ENCODE data around the gene UGT1A7.
"Not testable (repeated sequence)": the region's sequence is repeated elsewhere in the genome, so short reads cannot be mapped to it uniquely, and the experiment has no call there.

Gene UGT1A7

DNA sequence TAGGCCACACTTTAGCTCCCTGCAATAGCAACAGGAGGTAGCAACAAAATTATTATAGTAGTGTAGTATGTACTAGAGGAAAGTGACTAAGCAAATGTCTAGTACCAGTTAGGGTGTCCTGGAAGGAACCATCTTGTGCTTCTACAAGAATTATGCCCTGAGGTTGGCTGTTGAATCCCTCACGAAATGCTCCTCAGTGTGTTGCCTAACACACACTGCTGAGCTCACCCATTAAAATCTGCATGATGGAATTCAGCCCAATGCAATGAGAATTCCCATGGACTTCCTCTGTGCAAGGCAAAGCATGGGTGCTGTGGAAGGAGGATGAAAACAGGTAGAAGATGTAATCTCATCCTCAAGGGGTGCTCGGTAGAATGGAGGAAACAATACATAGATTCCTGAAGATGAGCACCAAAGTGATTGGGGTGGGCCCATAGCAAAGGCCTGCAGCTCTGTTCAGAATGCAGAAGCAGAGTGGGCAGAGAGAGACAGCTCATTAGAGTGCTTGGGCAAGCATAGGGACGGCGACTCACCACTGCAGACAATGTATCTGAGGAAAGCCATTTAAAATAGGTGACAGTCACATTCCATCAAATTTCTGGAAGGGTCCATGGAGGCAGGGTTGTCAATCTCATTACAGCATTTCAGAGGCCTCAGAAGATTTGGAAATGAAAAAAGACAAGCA lies 1.2 kb upstream of the UGT1A7 start:
- no peak for DNase-seq (ENCODE audit: low read depth in 2 of 2)

DNA sequence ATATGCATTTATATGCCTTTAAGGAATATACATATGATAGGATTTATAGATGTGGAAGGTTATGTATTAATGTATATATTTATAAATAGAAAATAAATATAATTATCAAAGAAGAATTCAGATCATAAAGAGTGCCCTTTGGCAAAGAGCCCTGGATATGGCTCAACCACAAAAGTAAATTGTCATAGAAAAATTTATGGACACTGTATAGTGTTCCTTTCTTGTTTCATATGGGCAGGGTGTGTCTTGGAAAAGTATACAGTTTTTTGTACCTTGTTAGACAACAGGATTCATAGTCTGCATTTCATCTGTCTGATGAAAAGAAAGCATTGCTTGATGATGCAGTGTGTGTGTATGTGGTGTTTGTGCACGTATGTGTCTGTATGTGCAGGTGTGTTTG lies 2.9 kb downstream of the UGT1A7 start:
- no peak for DNase-seq (ENCODE audit: low read depth in 2 of 2)

DNA sequence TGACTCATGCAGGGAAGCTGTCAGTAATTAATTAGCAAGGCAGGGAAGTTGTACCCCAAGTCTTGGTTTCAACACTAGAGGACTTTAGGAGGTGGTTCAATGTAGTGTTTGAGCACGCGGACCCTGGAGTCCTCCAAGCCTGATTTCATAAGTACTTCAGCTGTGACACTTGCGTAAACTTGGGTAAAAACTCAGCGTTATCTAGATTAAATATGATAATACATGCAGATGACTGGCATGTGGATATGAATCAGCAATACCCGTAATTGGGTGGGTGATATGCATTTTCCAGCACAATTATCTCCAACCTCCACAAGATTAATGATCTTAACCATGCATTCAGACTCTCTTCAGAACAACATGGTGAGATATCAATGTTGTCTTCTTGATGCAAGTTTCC lies 5.2 kb downstream of the UGT1A7 start:
- no peak for DNase-seq (ENCODE audit: low read depth in 2 of 2)

DNA sequence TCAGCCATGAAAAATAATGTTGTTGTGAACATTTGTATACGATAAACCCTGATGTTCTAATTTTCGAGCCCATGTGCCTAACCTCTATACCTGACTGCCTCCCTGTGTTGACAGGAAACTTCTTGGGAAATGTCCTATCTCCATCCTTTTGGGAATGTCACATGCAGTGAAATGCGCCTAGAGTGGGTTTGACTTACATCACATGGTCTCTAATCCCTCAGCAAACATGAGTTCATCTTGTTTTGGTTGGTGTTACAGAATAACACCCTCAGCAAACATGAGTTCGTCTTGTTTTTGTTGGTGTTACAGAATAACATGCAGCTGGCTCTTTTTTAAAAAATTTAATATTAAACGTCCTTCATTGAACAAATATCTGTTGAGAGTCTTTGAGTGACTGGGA lies 6.6 kb downstream of the UGT1A7 start:
- no peak for DNase-seq (ENCODE audit: low read depth in 2 of 2)

DNA sequence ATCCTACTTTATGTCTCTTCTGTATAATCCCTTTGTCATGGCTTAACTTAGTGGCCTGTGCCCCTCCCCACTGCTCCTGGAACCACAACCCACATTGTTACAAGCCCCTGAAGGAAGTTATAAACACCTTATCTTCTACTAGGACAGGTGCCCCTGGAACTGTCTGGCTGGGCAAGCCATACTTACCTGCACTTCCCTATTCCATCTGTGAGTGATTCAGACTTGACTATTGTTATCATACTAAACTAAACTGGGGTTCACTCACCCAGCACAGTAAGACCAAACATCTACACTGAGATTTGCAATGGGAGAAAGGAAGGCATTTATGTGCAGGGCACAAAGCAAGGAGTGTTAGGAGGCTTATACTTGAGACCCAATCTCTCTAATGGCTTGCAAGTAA lies 7.3 kb downstream of the UGT1A7 start:
- no peak for DNase-seq (ENCODE audit: low read depth in 2 of 2)

DNA sequence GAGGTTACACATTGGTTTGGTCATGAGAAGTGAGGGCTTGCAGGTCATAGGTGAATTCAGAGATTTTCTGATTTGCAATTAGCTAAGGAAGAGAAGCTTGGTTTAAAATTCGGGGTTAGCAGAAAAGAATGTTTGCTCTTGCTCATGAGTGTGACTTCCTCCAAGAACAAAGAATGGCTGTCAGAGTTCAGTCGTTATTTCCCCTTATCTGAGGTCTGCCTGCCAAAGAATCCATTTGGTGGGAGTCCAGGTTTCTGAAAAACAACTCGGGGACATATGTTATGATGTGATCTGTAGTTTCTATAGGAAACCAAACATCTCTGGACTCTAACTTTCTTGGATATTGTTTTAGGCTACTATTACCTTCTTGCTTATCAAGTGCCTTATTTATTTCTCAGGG lies 7.8 kb downstream of the UGT1A7 start:
- no peak for DNase-seq (ENCODE audit: low read depth in 2 of 2)

DNA sequence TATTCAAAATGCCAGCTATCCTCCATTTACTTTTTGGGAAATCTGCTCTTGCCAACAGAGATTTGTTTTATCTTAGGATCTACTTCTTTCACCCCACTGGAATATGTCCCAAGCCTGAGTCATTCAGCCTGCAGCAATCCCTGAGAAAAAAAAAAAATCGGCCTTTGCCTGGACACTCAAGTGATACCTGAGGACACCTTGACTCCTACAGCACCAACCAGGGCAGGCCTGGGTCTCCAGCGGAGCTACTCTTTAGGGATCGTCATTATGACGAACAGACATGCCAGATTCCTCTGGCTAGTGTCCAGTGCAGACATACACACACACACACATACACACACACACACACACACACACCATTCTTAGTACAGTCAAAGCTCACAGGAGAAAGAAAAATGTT lies 8.7 kb downstream of the UGT1A7 start:
- DNase-seq (ENCODE audit: low read depth in 2 of 2) = no peak

DNA sequence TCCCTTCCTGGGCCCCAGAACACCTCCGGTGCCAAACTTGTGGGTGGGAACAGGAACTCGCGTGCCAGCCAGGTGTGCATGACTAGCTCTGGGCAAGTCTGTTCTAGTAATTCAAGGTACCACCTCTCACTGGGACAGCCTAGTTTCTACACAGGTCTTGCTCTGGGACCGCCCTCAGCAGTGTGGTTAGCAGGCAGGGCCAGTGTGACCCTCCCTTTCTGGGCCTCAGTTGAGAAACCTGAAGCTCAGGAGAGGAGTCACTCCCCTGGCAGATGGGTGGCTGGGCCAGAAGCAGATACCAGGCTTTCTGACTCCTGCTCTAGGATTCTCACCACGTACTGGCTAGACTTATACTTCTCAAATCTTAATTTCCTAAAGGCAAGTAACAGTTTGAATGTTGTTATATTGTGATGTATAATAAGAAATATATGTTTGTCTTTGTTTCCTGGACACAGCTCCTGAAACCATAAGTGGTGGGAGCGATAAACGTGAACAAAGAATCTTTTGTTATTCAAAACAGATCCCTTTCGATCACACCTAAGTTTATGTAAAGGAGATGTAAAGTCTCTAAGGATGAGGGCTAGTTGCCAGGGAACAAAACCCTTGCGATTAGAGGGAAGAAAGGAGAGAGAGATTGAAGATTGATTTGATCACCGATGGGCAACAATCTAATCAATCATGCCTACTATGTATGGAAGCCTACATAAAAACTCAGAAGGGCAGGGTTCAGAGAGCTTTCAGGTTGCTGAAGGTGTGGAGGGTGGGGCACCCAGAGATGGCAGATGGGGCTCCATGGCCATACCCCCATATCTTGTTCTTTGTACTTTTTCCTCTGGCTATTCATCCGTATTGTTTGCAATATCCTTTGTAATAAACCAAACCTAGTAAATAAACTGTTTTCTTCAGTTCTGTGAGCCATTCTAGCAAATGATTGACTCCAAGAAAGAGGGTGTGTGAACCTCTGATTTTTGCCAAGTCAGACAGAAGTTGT lies 10.0 kb downstream of the UGT1A7 start:
- no peak for DNase-seq (ENCODE audit: low read depth in 2 of 2)

DNA sequence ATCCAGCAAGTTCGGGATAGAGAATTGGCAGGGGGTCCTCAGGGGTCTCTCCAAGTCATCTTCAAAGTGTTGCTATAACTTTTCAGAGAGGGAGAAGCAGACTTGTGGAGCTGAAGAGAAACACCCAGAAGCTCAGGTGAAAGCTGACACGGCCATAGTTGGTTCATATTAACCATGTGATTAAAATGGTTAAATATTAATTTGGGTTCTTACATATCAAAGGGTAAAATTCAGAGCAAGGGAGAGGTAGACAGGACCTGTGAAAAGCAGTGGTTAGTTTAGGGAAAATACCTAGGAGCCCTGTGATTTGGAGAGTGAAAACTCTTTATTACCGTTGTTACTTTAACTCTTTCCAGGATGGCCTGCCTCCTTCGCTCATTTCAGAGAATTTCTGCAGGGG lies 10.9 kb downstream of the UGT1A7 start, which contains the start of gene UGT1A6:
TSS of gene UGT1A6 (plus strand) at position 243 of the 400 bp plus-strand sequence. CDS start at position 358, 115 bp downstream.
- no peak for DNase-seq (ENCODE audit: low read depth in 2 of 2)

DNA sequence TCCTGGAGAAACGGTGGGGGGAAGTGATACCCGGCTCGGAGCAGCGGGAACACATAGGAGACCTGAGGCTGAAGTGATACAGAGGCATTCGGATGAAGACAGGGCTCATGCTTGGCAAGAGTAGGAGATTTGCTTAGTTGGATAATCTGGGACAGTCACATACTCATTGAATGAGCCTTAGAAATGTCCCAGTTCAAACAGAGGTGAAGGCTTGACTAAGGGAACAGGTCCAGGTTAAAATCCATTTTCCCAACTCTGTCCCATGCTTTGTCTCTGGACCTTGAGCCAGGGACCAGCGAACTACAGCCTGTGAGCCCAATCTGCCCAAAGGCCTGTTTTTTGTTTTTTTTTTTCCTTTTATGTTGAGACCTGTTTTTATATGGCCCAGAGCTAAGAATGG lies 12.3 kb downstream of the UGT1A7 start:
- no peak for DNase-seq (ENCODE audit: low read depth in 2 of 2)

DNA sequence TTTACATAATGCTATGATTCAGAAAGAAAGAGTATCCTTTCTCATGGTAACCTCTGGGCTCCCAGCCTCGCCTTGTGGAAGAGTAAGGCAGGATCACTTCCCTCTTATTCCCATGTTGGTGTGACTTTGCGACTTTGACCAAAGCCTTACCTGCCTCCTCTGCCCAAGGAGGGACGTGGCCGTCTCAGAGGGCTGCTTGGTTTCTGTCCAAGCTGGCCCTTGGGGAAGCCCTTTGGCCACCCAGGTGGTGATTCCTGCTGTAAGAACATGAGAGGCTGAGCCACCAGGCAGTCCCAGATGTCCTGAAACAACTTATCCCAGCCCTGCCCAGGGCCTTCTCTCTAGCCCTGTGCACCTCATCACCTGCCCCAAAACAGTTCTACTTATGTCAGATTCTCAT lies 17.0 kb downstream of the UGT1A7 start:
- no peak for DNase-seq (ENCODE audit: low read depth in 2 of 2)

DNA sequence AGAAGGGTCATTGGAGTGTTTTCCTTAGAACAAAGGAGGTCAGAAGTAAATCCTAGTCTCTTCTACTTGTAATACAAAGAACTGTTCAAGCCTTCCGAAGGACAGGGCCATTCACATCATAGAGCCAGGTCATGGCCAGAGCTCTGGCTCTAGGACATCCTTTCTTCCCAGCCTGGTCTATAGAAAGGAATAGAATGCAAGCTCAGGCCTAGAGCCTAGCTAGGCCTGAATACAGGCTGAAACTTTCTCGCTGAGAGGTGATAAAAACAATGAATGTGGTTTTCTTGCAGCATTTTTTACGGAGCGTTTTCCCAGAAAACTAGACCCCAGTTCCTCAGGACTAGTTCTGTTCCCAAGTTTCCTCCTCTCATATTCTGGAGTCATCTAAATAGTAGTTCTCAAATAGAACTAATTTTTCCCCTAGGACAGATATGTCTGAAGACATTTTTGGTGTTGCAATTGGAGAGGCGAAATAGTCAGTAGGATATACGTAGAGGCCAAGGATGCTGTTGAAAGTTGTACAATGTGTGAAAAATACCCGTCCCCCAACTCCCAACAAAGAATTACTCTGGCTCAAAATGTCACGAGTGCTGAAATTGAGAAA lies 17.8 kb downstream of the UGT1A7 start:
- DNase-seq (ENCODE audit: low read depth in 2 of 2) = no peak

DNA sequence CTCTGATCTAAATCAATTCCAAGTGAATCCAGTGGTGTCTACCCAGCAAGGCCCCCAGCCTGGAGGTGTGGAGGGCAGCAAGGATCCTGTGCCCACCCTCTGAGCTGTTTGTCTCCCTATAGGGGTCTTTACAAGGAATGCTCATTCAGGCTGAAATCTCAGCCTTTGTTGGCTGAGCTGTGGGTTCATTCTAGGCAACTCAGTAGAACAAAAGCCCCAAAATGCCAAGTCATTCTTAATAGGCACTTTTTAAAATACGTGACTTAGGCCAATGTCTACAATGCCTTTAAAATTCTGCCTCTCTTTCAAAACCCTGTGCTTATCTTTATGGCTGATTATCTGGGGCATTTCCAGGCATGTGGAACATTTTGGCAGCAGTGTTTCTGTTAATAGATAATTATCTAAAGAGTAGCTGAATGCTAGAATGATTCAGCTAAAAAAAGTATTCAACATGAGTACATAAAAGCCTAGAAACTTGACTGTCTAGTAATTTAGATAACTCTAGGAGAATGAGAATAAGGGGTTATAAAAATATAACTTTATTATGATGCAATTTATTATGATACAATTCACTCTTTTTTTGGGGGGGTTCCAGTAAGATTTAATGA lies 18.4 kb downstream of the UGT1A7 start:
- DNase-seq (ENCODE audit: low read depth in 2 of 2) = no peak

DNA sequence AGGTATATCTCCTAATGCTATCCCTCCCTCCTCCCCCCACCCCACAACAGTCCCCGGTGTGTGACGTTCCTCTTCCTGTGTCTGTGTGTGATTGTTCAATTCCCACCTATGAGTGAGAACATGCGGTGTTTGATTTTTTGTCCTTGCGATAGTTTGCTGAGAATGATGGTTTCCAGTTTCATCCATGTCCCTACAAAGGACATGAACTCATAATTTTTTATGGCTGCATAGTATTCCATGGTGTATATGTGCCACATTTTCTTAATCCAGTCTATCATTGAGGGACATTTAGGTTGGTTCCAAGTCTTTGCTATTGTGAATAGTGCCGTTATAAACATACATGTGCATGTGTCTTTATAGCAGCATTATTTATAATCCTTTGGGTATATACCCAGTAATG lies 19.1 kb downstream of the UGT1A7 start:
- not testable (repeated sequence) for DNase-seq (ENCODE audit: low read depth in 2 of 2)

DNA sequence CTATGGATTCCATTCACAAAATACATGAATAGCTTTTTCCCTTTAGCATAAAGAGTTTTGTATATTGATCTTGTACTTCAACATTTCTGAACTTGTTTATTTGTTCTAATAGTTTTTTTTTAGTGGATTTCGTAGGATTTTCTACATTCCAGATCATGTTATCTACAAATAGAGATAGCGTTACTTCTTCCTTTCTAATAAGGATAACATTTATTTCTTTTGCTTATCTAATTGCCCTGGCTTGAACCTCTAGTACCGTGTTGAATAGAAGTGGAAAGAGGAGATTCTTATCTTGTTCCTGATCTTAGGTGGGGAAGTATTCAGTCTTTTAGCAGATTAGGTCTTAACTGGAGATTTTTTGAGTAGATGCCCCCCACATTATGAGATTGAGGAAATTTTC lies 20.5 kb downstream of the UGT1A7 start:
- DNase-seq (ENCODE audit: low read depth in 2 of 2) = no peak

DNA sequence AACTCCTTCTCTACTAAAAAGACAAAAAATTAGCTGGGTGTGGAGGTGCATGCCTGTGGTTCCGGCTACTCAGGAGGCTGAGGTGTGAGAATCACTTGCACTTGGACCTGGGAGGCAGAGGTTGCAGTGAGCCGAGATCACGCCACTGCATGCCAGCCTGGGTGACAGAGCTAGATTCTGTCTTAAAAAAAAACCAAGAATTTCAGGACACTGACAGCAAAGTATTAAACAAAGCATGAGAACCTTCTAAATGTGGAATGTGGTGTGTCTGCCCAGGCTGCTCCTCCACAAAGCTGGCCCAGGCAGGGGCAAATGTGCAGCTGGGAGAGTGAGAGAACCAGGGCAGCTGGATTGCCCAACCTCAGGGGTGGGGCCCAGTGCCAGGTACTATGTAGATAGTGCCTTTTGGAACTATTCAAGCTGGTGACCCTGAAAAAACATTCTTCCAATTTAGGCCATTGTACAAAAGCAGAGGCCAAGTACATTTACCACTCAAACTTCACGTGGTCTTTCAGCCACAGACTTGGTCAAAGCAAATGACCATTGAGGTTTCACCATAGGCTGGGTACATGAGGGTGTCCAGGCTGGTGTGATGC lies 24.3 kb downstream of the UGT1A7 start:
- DNase-seq (ENCODE audit: low read depth in 2 of 2) = no peak

DNA sequence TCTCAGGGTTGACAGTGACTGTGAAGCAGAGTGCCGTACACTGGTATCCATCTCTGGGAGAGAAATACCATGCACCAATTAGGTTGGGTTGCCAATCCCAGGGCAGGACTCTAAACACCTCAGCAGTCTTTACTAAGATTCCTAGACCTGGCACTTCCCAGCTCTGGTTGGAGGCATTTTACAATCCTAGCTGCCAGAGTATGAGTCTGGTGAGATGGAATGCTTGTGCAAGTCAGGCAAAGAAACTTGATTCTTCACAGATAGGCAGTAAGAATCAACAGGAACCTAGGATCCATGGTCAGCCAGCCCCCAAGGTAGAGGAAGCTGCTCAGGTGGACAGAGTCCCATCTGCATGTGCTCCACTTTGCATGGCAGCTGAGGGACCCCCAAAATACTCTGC lies 25.0 kb downstream of the UGT1A7 start:
- no peak for DNase-seq (ENCODE audit: low read depth in 2 of 2)

DNA sequence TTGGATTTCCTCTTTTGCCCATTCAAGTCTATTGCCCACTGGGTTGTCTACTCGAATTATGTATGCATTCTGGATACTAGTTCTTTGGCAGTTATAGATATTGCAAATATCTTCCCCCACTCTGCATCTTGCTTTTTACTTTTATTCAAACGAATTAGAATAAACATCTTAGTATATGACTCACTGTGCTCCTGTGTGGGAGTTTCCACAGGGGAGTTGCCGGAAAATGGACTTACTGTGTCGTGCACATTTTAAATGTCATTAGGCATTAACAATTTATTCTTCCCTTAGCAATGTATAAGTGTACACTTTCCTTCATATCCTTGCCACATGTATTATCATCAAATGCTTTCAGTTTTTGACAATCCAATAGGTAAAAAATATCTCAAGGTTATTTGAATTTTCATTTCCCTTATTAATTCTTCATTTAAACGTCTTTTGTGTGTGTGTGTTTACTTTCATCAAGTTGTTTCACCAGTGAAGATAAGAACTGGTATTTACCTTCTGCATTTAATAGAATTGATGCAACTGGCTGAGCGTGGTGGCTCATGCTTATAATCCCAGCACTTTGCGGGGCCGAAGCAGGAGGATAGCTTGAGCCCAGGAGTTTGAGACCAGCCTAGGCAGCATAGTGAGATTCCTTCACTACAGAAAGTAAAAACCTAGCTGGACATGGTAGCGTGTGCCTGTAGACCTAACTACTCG lies 26.4 kb downstream of the UGT1A7 start:
- DNase-seq (ENCODE audit: low read depth in 2 of 2) = no peak

DNA sequence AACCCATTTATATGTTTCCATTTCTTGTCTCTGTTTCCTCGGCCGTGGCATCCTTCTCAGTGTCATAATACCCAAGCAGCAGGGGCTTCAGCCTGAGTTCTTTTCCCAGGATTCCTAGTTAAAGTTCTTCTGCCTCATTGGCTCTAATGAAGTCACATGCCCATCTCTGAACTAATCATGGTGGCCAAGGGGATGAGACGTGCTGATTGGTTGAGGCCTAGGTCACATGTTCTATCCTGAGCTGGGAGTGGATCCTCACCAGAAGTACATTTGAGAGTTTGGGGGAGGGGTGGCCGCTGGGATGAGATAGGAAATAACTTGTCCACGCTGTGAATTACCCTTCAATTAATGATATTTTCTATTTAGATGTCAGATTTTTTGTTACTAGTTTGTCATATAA lies 27.2 kb downstream of the UGT1A7 start:
- no peak for DNase-seq (ENCODE audit: low read depth in 2 of 2)

DNA sequence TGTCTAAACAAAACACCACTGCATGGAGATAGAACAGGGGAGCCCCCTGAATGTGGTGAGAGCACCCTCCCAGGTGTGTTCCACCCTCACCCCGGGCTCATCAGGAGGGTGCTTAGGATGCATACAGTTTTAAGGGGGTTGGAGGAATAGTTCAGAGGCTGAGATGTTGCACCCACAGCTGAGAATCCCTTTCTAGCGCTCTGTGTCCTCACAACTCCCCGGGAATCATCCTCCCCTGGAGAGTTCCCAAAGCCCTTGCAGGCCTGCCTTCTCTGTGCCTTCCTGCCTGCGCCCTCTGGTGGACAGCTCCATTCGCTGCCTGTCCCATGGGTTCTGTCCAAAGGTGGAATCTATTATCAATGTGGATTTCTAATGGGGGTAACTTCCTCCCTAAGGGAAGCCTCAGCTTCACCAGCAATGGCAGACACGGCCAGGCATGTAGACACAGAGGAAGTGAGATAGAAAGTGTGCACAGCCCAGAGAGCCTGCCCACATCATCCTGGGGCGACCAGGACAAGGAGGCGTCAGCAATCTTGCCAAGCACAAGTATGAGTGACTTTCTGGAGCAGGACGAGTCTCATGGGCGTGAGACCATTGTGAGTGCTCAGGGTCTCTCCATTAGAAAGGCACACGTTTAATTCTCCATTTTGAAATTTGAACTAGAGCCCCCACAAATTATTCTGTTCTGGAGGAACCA lies 29.8 kb downstream of the UGT1A7 start:
- peak; percentile 15 to 36 for DNase-seq (ENCODE audit: low read depth in 2 of 2)
